GM18498 (cell line): Measurements from ENCODE around the gene KNSTRN.
A peak's percentile ranks its signal among the peaks of the same experiment; 100 is the strongest.

Experiments
- ATAC-seq: cut with Tn5 transposase; IDR thresholded peaks from one replicate; pipeline ENCODE4 v1.9.1; 2021; ENCODE audit warnings: mild to moderate bottlenecking, moderate library complexity; ENCODE audit not compliant: unreplicated experiment

The KNSTRN gene

DNA sequence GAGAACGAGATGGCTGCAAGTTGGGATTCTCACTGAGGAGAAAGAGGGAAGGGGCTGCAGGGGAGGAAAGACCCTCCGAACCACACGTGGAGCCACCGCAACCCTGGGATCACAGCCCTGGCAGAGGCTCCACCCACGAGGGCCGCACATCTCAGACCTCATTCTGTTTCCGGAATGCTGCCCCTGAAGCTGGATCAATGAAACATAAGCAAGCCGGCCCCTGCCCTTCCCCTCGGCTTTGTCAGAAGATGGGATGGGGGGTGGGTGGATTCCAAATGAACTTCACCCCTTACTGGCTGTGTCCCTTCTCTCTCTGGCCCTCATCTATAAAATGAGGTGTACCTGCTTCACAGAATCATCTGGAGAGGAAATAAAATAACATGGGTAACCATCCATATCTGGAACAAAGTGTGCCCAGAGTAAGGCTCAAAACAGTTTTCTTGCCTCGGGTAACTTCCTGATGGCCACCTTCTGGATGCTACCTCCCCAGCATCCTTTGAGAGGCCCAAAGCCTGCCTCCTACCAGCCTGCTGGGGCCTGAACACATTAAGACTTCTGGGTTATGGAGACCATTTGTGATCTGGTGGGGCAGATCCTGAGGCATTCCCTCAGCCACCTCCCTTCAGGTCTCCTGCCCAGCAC lies 37.2 kb upstream of the KNSTRN start:
- no peak for ATAC-seq

- ATAC-seq: no peak
Measured at GRCh38 chr15:40345867-40346578, 36.5 kb upstream of the KNSTRN start.

DNA sequence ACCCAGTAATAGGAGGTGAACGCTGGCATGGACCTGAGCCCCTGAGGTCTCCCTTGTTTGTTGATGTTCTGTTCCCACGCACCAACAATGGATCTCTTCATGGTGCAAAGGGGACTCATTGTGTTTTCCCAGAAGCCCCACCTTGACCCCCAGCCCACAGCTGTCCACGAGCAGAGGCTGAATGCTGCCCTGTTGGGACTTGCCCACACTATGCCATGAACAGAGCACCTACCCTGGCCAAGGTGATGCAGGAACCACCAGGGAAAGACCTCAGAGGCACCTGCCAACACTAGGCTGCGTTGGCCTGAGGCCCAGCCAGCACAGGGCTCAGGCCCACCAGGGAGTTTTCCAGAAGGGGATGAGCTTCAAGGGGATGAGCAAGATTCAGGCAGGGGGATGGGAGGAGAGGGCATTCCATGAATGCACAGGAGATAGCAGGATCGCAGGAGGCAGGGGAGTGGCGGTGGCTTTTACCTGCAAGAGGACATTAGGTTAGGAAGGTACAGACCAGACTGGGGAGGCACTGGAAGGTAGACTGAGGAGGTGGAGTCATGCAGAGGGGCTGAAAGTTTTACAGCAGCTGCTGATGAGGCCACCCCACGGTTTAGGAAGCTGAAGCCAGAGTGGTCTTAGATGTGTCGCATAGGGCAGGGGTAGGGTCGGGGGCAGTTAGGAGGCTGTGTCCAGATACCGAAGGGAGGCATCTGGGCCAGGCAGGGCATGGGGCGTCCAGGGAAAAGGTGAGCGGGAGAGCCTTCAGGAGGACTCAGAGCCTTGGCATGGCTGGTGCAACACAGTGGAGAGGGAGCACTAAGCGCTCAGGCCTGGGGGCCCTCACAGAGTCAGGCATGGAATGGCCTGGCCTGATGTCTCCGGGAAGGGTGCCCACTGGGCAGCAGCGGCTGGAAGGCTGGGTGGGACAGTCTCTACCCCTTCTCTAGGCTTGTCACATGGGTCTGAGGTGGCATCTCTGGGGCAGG lies 35.7 kb upstream of the KNSTRN start:
- no peak for ATAC-seq

DNA sequence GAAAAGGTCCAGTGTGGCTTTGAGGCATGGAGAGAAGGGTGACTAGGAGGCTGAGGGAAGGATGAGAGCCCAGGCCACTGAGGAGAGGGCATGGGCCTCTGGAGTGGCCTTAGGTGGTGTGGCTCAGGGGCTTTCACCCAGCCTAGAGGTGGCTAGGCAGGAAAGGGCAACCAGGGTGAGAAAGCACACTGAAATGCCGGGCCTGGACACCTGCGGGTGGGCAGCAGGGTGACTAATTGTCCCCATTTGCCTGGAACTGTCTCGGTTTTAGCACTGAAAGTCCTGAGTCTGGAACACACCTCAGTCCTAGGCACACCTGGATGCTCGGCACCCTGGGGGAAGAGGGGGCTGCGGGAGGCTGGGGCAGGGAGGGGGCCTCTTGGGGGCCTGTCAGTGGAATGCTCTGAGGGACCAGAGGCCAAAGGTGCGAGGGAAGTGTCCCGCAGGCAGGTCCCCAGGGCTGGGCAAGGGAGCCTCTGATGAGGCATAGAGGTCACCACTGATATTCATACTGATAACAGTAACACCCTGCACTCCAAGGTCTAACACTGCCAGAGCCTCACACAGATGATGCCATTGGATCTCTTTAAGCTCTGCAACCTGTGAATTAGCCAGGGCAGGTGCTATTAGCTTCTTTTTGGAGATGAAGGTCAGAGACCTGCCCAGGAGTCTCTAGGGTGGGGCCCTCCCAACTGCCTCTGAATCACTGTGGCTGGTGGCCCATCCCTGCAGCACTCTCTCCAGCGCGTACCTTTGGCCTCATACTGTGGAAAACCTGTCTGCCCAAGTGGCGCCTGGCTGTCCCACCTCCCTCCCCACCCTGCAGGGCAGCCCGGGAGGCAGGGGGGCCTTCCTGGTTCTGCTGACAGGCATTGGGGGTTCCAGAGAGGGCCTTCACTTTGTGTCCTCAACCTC lies 34.7 kb upstream of the KNSTRN start:
- no peak for ATAC-seq

DNA sequence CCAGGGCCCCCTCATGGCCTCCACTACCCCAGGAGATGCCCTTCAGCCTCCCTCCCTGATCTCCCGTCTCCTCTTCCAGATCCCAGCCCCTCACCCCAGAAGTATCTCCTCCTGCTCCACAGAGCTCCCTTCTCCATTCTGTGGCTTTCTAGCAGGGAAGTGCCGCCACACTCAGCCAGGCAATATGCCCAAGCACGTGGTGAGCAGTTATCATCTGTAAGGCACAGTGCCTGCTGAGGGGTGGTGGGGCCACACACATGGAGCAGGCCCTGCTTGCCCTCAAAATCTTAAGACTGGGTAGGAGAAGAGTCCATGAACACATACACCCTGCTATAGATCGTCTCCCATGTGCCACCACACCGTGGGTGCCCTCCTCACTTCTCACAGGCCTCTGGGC lies 34.0 kb upstream of the KNSTRN start:
- no peak for ATAC-seq

DNA sequence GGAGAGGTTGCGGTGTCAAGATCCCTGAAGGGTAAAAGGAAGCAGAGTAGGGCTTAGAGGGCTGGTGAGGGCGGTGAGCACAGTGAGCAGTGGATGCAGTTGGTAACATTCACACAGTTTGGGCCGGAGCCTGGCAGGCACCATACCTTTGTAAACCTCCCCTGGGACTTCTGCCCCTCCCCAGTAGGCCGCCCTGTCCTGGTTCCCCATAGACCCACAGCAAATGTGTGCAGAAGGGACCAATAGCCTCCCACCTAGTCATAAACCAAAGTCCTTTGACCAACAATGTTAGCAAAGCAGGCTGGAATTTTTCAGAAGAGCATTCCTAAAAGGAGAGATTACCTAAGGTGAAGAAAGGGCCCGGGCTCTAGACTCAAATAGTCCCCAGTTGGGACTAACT lies 33.4 kb upstream of the KNSTRN start:
- ATAC-seq: no peak

GRCh38 chr15:40352281-40352901 lies 30.1 kb upstream of the KNSTRN start:
- no peak for ATAC-seq

- no peak for ATAC-seq
Measured at GRCh38 chr15:40353697-40354096, 28.8 kb upstream of the KNSTRN start.

DNA sequence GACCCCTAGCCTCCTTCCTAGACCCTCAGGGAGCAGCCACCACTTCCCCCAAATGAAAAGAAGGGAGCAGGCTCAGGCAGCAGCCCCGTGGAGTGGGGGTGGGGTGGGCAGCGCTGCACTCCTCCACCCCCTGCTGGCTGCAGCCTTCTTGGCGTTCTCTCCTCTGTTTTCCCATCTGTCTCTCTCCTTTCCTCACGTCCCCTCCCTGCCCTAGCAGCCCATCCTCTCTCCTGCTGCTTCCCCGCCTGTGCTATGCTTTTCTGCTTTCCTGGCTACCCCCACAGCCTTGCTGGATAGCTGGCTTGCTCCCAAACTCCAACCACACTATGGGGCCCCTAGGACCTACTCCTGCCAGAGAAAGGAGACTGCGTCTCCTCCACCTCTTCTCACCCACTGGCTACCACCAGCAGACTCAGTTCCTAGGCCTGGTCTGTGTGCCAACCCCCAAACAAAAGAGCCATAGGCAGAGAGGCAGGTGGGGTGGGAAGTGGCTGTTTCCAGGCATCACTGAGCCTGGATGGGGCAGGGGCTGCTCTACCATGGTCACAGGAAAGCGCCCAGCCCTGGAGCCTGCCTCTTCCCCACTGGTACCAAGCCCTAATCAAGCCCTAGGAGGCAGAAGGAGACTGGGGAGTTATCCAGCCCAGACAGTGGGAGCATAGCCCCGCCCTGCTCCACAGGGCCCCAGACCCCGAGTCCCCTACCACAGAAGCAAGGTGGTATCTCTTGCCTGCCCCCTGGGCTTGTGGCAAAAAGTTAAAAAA lies 27.9 kb upstream of the KNSTRN start:
- ATAC-seq: no peak

DNA sequence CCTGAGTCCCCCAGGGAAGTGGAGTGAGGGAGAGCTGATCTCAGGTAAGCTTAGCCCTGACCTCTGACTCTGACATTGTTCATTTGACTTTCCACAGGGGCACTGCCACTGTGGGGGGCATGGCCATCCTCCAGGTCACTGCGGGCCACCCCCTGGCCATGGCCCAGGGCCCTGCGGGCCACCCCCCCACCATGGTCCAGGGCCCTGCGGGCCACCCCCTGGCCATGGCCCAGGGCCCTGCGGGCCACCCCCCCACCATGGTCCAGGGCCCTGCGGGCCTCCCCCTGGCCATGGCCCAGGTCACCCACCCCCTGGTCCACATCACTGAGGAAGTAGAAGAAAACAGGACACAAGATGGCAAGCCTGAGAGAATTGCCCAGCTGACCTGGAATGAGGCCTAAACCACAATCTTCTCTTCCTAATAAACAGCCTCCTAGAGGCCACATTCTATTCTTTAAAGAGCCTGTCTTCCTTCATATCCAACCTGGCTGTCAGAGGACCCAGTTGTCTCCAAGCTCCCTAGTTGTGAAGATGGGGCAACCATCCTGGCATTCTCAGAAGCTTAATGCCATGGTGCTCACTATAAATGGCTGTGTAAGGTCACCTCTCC lies 26.4 kb upstream of the KNSTRN start:
- ATAC-seq: no peak

- no peak for ATAC-seq
Measured at GRCh38 chr15:40357246-40357645, 25.3 kb upstream of the KNSTRN start.

- peak; percentile 75 for ATAC-seq
Measured at GRCh38 chr15:40357723-40358470, 24.6 kb upstream of the KNSTRN start, which contains the start of gene DISP2. Gene DISP2 (plus strand): TSS chr15:40358219. CDS start chr15:40358322, 103 bp downstream.

- peak; percentile 18 for ATAC-seq
Measured at GRCh38 chr15:40358471-40359353, 23.8 kb upstream of the KNSTRN start.

DNA sequence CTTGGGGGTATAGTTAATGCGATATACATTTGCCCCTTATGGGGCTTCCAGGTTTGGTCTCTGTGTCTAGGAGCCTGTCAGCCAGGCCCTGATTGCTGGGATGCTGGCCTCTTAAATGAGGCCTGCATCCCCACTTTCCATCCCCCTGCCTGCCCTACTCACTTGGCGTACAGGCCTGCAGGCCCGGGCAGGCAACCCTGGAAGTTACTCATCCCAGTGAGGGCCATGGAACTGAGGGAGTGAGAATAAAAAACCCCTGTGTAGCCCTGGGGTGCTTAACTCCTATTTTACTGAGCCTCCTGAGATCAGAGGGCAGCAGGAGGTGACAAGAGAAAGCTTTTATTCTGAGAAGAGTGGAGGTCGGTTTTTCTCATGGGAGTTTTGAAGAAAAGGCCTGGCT lies 22.5 kb upstream of the KNSTRN start:
- no peak for ATAC-seq

GRCh38 chr15:40361640-40362039 lies 20.9 kb upstream of the KNSTRN start:
- no peak for ATAC-seq

DNA sequence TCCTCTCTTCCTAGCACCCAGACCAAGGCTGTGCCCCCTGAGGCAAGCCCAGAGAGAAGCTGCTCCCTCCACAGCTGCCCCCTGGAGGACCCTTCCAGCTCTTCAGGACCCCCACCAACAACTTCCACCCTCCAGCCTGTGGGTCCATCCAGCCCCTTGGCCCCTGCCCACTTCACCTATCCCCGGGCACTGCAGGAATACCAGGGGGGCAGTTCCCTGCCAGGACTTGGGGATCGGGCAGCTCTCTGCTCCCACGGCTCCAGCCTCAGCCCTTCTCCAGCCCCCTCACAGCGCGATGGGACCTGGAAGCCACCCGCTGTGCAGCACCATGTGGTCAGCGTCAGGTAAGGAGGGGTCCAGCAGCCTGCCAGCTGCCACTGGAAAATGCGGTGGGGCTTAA lies 18.9 kb upstream of the KNSTRN start:
- no peak for ATAC-seq

DNA sequence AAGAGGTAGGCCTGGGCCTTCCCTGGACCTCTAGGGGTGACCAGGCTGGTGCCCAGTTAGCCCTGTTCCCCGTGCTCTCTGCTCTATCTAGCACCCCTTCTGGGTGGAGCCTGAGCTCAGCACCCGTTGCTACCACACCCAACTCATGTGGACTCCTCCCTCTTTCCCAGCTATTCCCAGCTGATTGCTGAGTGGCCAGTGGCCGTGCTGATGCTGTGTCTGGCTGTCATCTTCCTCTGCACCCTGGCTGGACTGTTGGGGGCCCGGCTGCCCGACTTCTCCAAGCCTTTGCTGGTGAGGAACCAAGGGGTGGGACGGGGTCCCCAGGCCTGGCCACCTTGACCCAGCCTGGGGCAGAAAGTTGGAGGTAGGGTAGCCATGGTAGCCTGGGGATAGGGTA lies 18.3 kb upstream of the KNSTRN start:
- no peak for ATAC-seq
